Neural progenitor cell (in vitro differentiated cells): Measurements from ENCODE around the gene UBTD2. TPM values are rescaled to one million over a fixed set of nuclear protein-coding genes. Genes with fewer than 3 reads are reported as not detected.
A peak's percentile ranks its signal among the peaks of the same experiment; 100 is the strongest.

Source experiments
- DNase-seq: peaks from one replicate; pipeline ENCODE4 v3.0.0-alpha.2; 2016; ENCODE audit warnings: low spot score
- H2AFZ ChIP-seq: fragments of 200-600 bp; sonication (generic); replicated peaks from 2 replicates; pipeline ENCODE4 v1.6.1; 2016; ENCODE audit warnings: antibody characterized with exemption
- H3F3A ChIP-seq: fragments of 200-600 bp; sonication (generic); 2 replicates; pipeline ENCODE4 v1.6.1; 2016; ENCODE audit warnings: antibody characterized with exemption, low read depth
- H3K27ac ChIP-seq: fragments of 200-600 bp; sonication (generic); 2 replicates; pipeline ENCODE4 v1.5.1; 2016; ENCODE audit warnings: mild to moderate bottlenecking
- H3K27me3 ChIP-seq: fragments of 200-600 bp; sonication (generic); 2 replicates; pipeline ENCODE4 v1.6.1; 2016; ENCODE audit warnings: mild to moderate bottlenecking, moderate library complexity
- H3K36me3 ChIP-seq: fragments of 200-600 bp; sonication (generic); 2 replicates; pipeline ENCODE4 v1.5.1; 2016
- H3K4me1 ChIP-seq: fragments of 200-600 bp; sonication (generic); 2 replicates; pipeline ENCODE4 v1.6.1; 2016; ENCODE audit warnings: mixed run types
- H3K4me2 ChIP-seq: fragments of 200-600 bp; sonication (generic); 2 replicates; pipeline ENCODE4 v1.6.1; 2016
- H3K4me3 ChIP-seq: fragments of 200-600 bp; sonication (generic); 2 replicates; pipeline ENCODE4 v1.5.1; 2016
- H3K79me2 ChIP-seq: fragments of 200-600 bp; sonication (generic); 2 replicates; pipeline ENCODE4 v1.6.1; 2016; ENCODE audit warnings: low read depth
- H3K9ac ChIP-seq: fragments of 200-600 bp; sonication (generic); 2 replicates; pipeline ENCODE4 v1.6.1; 2016
- H3K9me3 ChIP-seq: fragments of 200-600 bp; sonication (generic); 2 replicates; pipeline ENCODE4 v1.5.1; 2016; ENCODE audit warnings: low read depth
- H4K20me1 ChIP-seq: fragments of 200-600 bp; sonication (generic); 2 replicates; pipeline ENCODE4 v1.6.1; 2016; ENCODE audit warnings: low read depth
- H3K27ac Mint-ChIP-seq: 3 replicates; pipeline ENCODE4 v1.8.0; 2021; ENCODE audit warnings: mixed read lengths
- H3K27me3 Mint-ChIP-seq: 2 replicates; pipeline ENCODE4 v1.8.0; 2022; ENCODE audit warnings: low read depth, mild to moderate bottlenecking, inconsistent platforms, moderate library complexity, mixed read lengths; ENCODE audit not compliant: insufficient read depth
- H3K36me3 Mint-ChIP-seq: 3 replicates; pipeline ENCODE4 v1.8.0; 2021; ENCODE audit warnings: mixed read lengths
- H3K4me1 Mint-ChIP-seq: 3 replicates; pipeline ENCODE4 v1.8.0; 2021; ENCODE audit warnings: mixed read lengths
- H3K4me3 Mint-ChIP-seq: 3 replicates; pipeline ENCODE4 v1.8.0; 2021; ENCODE audit warnings: mild to moderate bottlenecking, moderate library complexity, mixed read lengths
- H3K9me3 Mint-ChIP-seq: 3 replicates; pipeline ENCODE4 v1.8.0; 2020; ENCODE audit warnings: mixed read lengths
- CTCF ChIP-seq: fragments of 200-600 bp; sonication (generic); IDR thresholded peaks from 2 replicates; pipeline ENCODE4 v1.5.1; 2017; ENCODE audit warnings: antibody characterized with exemption, mild to moderate bottlenecking
- EZH2 ChIP-seq: fragments of 200-600 bp; sonication (generic); IDR thresholded peaks from 2 replicates; pipeline ENCODE4 v1.6.1; 2017; ENCODE audit warnings: antibody characterized with exemption, mild to moderate bottlenecking, moderate library complexity
- EZH2phosphoT487 ChIP-seq: fragments of 200-600 bp; sonication (generic); IDR thresholded peaks from 2 replicates; pipeline ENCODE4 v1.6.1; 2017; ENCODE audit warnings: antibody characterized with exemption
- small RNA-seq: library from RNA; depleted of rRNA; stranded (forward); fragments of <200 nt; gene quantifications from one replicate; pipeline ENCODE3, GENCODE V24; 2015
- total RNA-seq: library from RNA; depleted of rRNA; stranded (reverse); fragments of >200 nt; gene quantifications from 2 replicates; pipeline ENCODE4 v1.2.3, GENCODE V29; 2015; ENCODE audit warnings: low replicate concordance

Gene UBTD2
- total RNA-seq, 1 donor from 2014 or later, result 92.9 TPM

GRCh38 chr5:172162323-172162986, 121.1 kb downstream of the UBTD2 start:
- Histone ChIP-seq H3K79me2 (no peaks in the 10 kb centered on the region), H3K9ac (no peak overlapping the region), H3K4me2 (no peak overlapping the region), H3K4me3 (no peak overlapping the region), H2AFZ (no peak overlapping the region), H3K9me3 (no peaks in the 10 kb centered on the region), H3K4me1 (no peaks in the 10 kb centered on the region), H3F3A (peaks cover 7% of the 10 kb centered on the region), H3K36me3 (no peaks in the 10 kb centered on the region), H4K20me1 (no peaks in the 10 kb centered on the region), H3K27ac (no peak overlapping the region), H3K27me3 (no peaks in the 10 kb centered on the region)
- no peak overlapping the region for H3K27ac Mint-ChIP-seq
- no peaks in the 10 kb centered on the region for H3K36me3 Mint-ChIP-seq
- peaks cover 13% of the 10 kb centered on the region for H3K4me1 Mint-ChIP-seq
- DNase-seq, result peak; percentile 21
- no peak for TF ChIP-seq EZH2phosphoT487
- TF ChIP-seq CTCF, result no peak
- H3K27me3 Mint-ChIP-seq, result peaks cover 3% of the 10 kb centered on the region
- H3K9me3 Mint-ChIP-seq, result no peaks in the 10 kb centered on the region
- no peak overlapping the region for H3K4me3 Mint-ChIP-seq

- Histone ChIP-seq H3K36me3 (no peaks in the 10 kb centered on the region), H2AFZ (no peak overlapping the region), H3K4me2 (no peak overlapping the region), H3K9ac (no peak overlapping the region), H3K79me2 (no peaks in the 10 kb centered on the region), H3K9me3 (no peaks in the 10 kb centered on the region), H3K4me1 (no peaks in the 10 kb centered on the region), H3K27me3 (no peaks in the 10 kb centered on the region), H4K20me1 (no peaks in the 10 kb centered on the region), H3K27ac (no peak overlapping the region), H3F3A (peaks cover 7% of the 10 kb centered on the region), H3K4me3 (no peak overlapping the region)
- no peak for DNase-seq
- Mint-ChIP-seq H3K36me3 (peaks cover 3% of the 10 kb centered on the region), H3K9me3 (no peaks in the 10 kb centered on the region), H3K27me3 (peaks cover 7% of the 10 kb centered on the region), H3K27ac (no peak overlapping the region), H3K4me1 (peaks cover 14% of the 10 kb centered on the region), H3K4me3 (no peak overlapping the region)
- TF ChIP-seq CTCF (no peak), EZH2phosphoT487 (no peak), EZH2 (no peak)
Observed at GRCh38 chr5:172160506-172160905, 123.1 kb downstream of the UBTD2 start.

Small RNAs within 50 kb of the gene (small RNA-seq; reads per million reads assigned to genes)
- not detected for gene RF00191

Other genes with a start within 250 kb of the UBTD2 start
- 4.4 and 10.5 TPM in 2 replicates for gene STK10, start 95.5 kb downstream of the UBTD2 start, total RNA-seq
- gene EFCAB9, start 89.6 kb downstream of the UBTD2 start, total RNA-seq, result not detected in 2 replicates
- gene SH3PXD2B, start 170.8 kb upstream of the UBTD2 start, total RNA-seq, result 27.3 and 46.3 TPM in 2 replicates